GM23338 (cell line): ENCODE results near the gene APBB1. TPM values are rescaled to one million over a fixed set of nuclear protein-coding genes. Genes with fewer than 3 reads are reported as not detected.

Experiments used
- ATAC-seq: fragments of 200-7000 bp; cut with Tn5 transposase; 3 replicates; pipeline ENCODE4 v1.9.1; 2020
- DNase-seq: peaks from one replicate; pipeline ENCODE4 v3.0.0-alpha.2; 2015; ENCODE audit warnings: low spot score
- H2AFZ ChIP-seq: fragments of 200-600 bp; sonication (generic); 2 replicates; pipeline ENCODE4 v1.8.0; 2016; ENCODE audit warnings: antibody characterized with exemption, mild to moderate bottlenecking, moderate library complexity
- H3F3A ChIP-seq: fragments of 200-600 bp; sonication (generic); replicated peaks from 2 replicates; pipeline ENCODE4 v1.8.0; 2017; ENCODE audit warnings: antibody characterized with exemption, mixed run types, low read depth
- H3K27ac ChIP-seq: fragments of 200-600 bp; sonication (generic); 2 replicates; pipeline ENCODE4 v1.6.1; 2016; ENCODE audit warnings: low read depth
- H3K27me3 ChIP-seq: fragments of 200-600 bp; sonication (generic); 2 replicates; pipeline ENCODE4 v1.8.0; 2016; ENCODE audit warnings: mild to moderate bottlenecking, mixed run types, moderate library complexity; ENCODE audit not compliant: insufficient read depth
- H3K36me3 ChIP-seq: fragments of 200-600 bp; sonication (generic); 2 replicates; pipeline ENCODE4 v1.8.0; 2016; ENCODE audit warnings: mild to moderate bottlenecking; ENCODE audit not compliant: insufficient read depth
- H3K4me1 ChIP-seq: fragments of 200-600 bp; sonication (generic); 2 replicates; pipeline ENCODE4 v1.8.0; 2016; ENCODE audit warnings: mild to moderate bottlenecking, moderate library complexity; ENCODE audit not compliant: insufficient read depth
- H3K4me2 ChIP-seq: fragments of 200-600 bp; sonication (generic); 2 replicates; pipeline ENCODE4 v1.7.1; 2017; ENCODE audit warnings: mixed run types
- H3K4me3 ChIP-seq: fragments of 200-600 bp; sonication (generic); 2 replicates; pipeline ENCODE4 v1.6.1; 2016; ENCODE audit warnings: mixed run types
- H3K79me2 ChIP-seq: fragments of 200-600 bp; sonication (generic); replicated peaks from 2 replicates; pipeline ENCODE4 v1.8.0; 2017; ENCODE audit warnings: mild to moderate bottlenecking; ENCODE audit not compliant: insufficient read depth
- H3K9me2 ChIP-seq: fragments of 200-600 bp; sonication (generic); 2 replicates; pipeline ENCODE4 v1.8.0; 2017; ENCODE audit not compliant: insufficient read depth
- H4K20me1 ChIP-seq: fragments of 200-600 bp; sonication (generic); replicated peaks from 2 replicates; pipeline ENCODE4 v1.8.0; 2017; ENCODE audit warnings: mild to moderate bottlenecking; ENCODE audit not compliant: insufficient read depth
- H3K27ac Mint-ChIP-seq: 2 replicates; pipeline ENCODE4 v1.8.0; 2020; ENCODE audit warnings: inconsistent platforms, mild to moderate bottlenecking, moderate library complexity, mixed read lengths
- H3K27me3 Mint-ChIP-seq: 3 replicates; pipeline ENCODE4 v1.8.0; 2022; ENCODE audit warnings: low read depth, mild to moderate bottlenecking, moderate library complexity, mixed read lengths, inconsistent platforms; ENCODE audit not compliant: insufficient read depth, poor library complexity
- H3K36me3 Mint-ChIP-seq: 3 replicates; pipeline ENCODE4 v1.8.0; 2021; ENCODE audit warnings: low read depth, mild to moderate bottlenecking, inconsistent platforms, moderate library complexity, mixed read lengths
- H3K4me1 Mint-ChIP-seq: 3 replicates; pipeline ENCODE4 v1.8.0; 2020; ENCODE audit warnings: mild to moderate bottlenecking, inconsistent platforms, mixed read lengths
- H3K4me3 Mint-ChIP-seq: 3 replicates; pipeline ENCODE4 v1.8.0; 2021; ENCODE audit warnings: moderate library complexity, mild to moderate bottlenecking, inconsistent platforms, mixed read lengths
- H3K9me3 Mint-ChIP-seq: 3 replicates; pipeline ENCODE4 v1.8.0; 2020; ENCODE audit warnings: moderate library complexity, mild to moderate bottlenecking, inconsistent platforms, mixed read lengths
- CREB1 ChIP-seq: fragments of 250-450 bp; sonication (Bioruptor Pico); IDR thresholded peaks from 2 replicates; pipeline ENCODE4 v1.5.0; 2020; ENCODE audit warnings: low read depth, mild to moderate bottlenecking, moderate library complexity
- CTCF ChIP-seq, 2 experiments: fragments of 200-600 bp in 1 of 2; sonication (generic) in 1 of 2; conservative IDR thresholded peaks; 2 replicates each; pipeline versions ENCODE4 v1.5.1 to v1.6.1; 2016 to 2017; ENCODE audit warnings: antibody characterized with exemption in 2 of 2, low read depth in 2 of 2, mild to moderate bottlenecking in 2 of 2, moderate library complexity in 1 of 2
- EZH2phosphoT487 ChIP-seq: fragments of 200-600 bp; sonication (generic); IDR thresholded peaks from one replicate; pipeline ENCODE4 v1.8.1; 2018; ENCODE audit warnings: antibody characterized with exemption; ENCODE audit not compliant: unreplicated experiment
- NANOG ChIP-seq: IDR thresholded peaks from 2 replicates; pipeline ENCODE4 v1.6.1; 2016; ENCODE audit warnings: antibody characterized with exemption, borderline replicate concordance
- POLR2AphosphoS5 ChIP-seq: IDR thresholded peaks from 2 replicates; pipeline ENCODE4 v1.6.1; 2016; ENCODE audit warnings: antibody characterized with exemption, low read depth
- STAT1 ChIP-seq: IDR thresholded peaks from one replicate; pipeline ENCODE4 v1.6.1; 2016; ENCODE audit warnings: antibody characterized with exemption; ENCODE audit not compliant: unreplicated experiment
- ZNF331 ChIP-seq: fragments of 250-450 bp; sonication (Bioruptor Pico); IDR thresholded peaks from 2 replicates; pipeline ENCODE4 v1.5.0; 2020; ENCODE audit warnings: low read depth, mild to moderate bottlenecking, moderate library complexity
- polyA plus RNA-seq: library from polyadenylated mRNA; unstranded; fragments of >200 nt; fragmentation: Nextera tagmentation; extraction: Ambion mirVana; gene quantifications from 2 replicates; pipeline ENCODE4 v1.2.1, GENCODE V29; 2016
- total RNA-seq: library from RNA; depleted of rRNA; stranded (reverse); fragments of >200 nt; shearing (Covaris generic); gene quantifications from 2 replicates; pipeline ENCODE4 v1.2.3, GENCODE V29; 2014
- TF ChIP-seq, protein P1 (sequence below): IDR thresholded peaks from 2 replicates; pipeline ENCODE4 v1.6.1; 2016; ENCODE audit warnings: antibody characterized with exemption
- TF ChIP-seq, protein P2 (sequence below): IDR thresholded peaks from one replicate; pipeline ENCODE4 v1.6.1; 2018; ENCODE audit warnings: antibody characterized with exemption; ENCODE audit not compliant: unreplicated experiment

APBB1 gene
- total and polyA plus RNA-seq, 2 experiments from 2014 or later, result 10.6 to 24.7 TPM

DNA sequence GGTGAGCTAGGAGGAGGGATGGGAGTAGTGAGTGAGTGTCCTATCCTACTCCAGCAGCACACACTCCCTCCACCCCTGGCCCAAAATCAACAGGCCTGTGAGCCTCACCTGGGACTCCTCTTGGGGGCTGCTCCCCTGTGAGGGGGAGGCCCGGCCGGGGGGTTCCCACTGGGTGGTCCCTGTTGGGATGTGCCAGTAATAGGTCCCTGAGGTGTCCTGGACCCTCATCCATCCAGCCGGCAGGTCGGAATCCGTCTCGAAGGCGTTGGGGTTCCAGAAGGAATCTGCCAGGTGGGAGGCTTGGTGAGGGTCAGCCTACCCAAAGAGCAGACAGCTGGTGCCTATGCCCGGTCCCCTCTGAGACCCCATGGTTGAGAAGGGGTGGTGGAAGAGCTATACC, 15.4 kb downstream of the APBB1 start:
- Mint-ChIP-seq H3K27me3 (peaks cover 11% of the 10 kb centered on the region), H3K4me3 (no peak overlapping the region), H3K36me3 (no peaks in the 10 kb centered on the region; the same call in 2 of the 3 replicates), H3K9me3 (no peaks in the 10 kb centered on the region), H3K27ac (no peak overlapping the region), H3K4me1 (peaks cover 16% of the 10 kb centered on the region)
- Histone ChIP-seq H3K79me2 (no peaks in the 10 kb centered on the region), H3K27me3 (no peaks in the 10 kb centered on the region), H2AFZ (no peak overlapping the region), H3K4me1 (peaks cover 5% of the 10 kb centered on the region; the same call in 1 of the 2 replicates), H3K27ac (no peak overlapping the region), H3K4me2 (no peak overlapping the region), H3K36me3 (no peaks in the 10 kb centered on the region), H4K20me1 (no peaks in the 10 kb centered on the region), H3K9me2 (no peaks in the 10 kb centered on the region), H3K4me3 (no peak overlapping the region), H3F3A (no peaks in the 10 kb centered on the region)
- DNase-seq (no peak), ATAC-seq (no peak)
- TF ChIP-seq EZH2phosphoT487 (no peak), STAT1 (no peak), CTCF (conservative IDR thresholded peaks at IDR 0.05; ENCODE audit: low read depth in 2 of 2) (no peak)

DNA sequence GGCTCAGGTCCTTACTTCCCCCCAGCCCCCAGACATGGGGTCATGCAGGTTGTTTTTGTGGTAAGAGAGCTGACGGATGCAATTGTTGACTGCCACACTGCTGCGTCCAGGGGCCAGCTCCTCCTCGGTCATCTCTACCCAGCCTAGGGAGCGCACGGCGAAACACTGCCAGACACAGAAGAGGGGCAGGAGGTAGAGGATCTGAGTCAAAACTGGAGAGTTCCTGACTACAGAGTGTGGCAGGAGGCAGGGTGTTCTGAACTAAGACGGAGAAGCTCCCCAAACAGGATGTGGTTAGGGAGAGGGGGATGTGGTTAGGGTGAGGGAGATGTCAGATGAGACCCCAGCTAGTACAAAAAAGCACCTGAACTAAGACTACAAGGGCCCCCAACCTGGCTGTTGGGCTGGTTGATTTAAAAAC, 16.3 kb downstream of the APBB1 start:
- no peaks in the 10 kb centered on the region; the same call in 2 of the 3 replicates for H3K36me3 Mint-ChIP-seq
- H3K9me3 Mint-ChIP-seq, result no peaks in the 10 kb centered on the region
- Histone ChIP-seq H3K9me2 (no peaks in the 10 kb centered on the region), H3K4me2 (no peak overlapping the region), H4K20me1 (no peaks in the 10 kb centered on the region), H3K4me1 (peaks cover 5% of the 10 kb centered on the region; the same call in 1 of the 2 replicates), H3K79me2 (no peaks in the 10 kb centered on the region), H3K4me3 (no peak overlapping the region), H3F3A (no peaks in the 10 kb centered on the region), H2AFZ (no peak overlapping the region), H3K27ac (no peak overlapping the region), H3K27me3 (no peaks in the 10 kb centered on the region), H3K36me3 (no peaks in the 10 kb centered on the region)
- peaks cover 11% of the 10 kb centered on the region for H3K27me3 Mint-ChIP-seq
- no peak overlapping the region for H3K4me3 Mint-ChIP-seq
- DNase-seq, result no peak
- no peak for TF ChIP-seq NANOG
- no peak for TF ChIP-seq POLR2AphosphoS5
- TF ChIP-seq, protein P1, sequence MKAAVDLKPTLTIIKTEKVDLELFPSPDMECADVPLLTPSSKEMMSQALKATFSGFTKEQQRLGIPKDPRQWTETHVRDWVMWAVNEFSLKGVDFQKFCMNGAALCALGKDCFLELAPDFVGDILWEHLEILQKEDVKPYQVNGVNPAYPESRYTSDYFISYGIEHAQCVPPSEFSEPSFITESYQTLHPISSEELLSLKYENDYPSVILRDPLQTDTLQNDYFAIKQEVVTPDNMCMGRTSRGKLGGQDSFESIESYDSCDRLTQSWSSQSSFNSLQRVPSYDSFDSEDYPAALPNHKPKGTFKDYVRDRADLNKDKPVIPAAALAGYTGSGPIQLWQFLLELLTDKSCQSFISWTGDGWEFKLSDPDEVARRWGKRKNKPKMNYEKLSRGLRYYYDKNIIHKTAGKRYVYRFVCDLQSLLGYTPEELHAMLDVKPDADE, result no peak
- no peak for TF ChIP-seq STAT1
- no peak for TF ChIP-seq ZNF331 (CRISPR knock-in tag)
- TF ChIP-seq, protein P2, sequence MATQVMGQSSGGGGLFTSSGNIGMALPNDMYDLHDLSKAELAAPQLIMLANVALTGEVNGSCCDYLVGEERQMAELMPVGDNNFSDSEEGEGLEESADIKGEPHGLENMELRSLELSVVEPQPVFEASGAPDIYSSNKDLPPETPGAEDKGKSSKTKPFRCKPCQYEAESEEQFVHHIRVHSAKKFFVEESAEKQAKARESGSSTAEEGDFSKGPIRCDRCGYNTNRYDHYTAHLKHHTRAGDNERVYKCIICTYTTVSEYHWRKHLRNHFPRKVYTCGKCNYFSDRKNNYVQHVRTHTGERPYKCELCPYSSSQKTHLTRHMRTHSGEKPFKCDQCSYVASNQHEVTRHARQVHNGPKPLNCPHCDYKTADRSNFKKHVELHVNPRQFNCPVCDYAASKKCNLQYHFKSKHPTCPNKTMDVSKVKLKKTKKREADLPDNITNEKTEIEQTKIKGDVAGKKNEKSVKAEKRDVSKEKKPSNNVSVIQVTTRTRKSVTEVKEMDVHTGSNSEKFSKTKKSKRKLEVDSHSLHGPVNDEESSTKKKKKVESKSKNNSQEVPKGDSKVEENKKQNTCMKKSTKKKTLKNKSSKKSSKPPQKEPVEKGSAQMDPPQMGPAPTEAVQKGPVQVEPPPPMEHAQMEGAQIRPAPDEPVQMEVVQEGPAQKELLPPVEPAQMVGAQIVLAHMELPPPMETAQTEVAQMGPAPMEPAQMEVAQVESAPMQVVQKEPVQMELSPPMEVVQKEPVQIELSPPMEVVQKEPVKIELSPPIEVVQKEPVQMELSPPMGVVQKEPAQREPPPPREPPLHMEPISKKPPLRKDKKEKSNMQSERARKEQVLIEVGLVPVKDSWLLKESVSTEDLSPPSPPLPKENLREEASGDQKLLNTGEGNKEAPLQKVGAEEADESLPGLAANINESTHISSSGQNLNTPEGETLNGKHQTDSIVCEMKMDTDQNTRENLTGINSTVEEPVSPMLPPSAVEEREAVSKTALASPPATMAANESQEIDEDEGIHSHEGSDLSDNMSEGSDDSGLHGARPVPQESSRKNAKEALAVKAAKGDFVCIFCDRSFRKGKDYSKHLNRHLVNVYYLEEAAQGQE, result no peak
- TF ChIP-seq CREB1, result no peak
- ATAC-seq, result no peak
- no peak overlapping the region for H3K27ac Mint-ChIP-seq
- H3K4me1 Mint-ChIP-seq, result peaks cover 16% of the 10 kb centered on the region
